ENCODE results near the gene CCDC59.

CCDC59 gene

DNA sequence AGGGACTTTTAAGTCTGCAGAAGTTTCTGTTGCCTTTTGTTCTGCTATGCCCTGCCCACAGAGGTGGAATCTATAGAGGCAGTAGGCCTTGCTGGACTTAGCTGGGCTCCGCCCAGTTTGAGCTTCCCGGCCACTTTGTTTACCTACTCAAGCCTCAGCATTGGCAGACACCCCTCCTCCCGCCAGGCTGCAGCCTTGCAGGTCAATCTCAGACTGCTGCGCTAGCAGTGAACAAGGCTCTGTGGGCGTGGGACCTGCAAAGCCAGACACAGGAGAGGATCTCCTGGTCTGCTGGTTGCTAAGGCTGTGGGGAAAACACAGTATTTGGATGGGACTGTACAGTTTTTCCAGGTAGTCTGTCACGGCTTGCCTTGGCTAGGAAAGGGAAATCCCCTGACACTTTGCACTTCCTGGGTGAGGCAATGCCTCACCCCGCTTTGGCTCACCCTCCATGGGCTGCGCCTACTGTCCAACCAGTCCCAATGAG is 43.7 kb downstream of the CCDC59 start:
- no peaks in the 10 kb centered on the region for H3K4me1 ChIP-seq (ENCODE audit: insufficient read depth, low read length)
- H3K27ac ChIP-seq (ENCODE audit: low read depth, low read length): no peak overlapping the region
- WGBS: 52% methylated on average over 8 of the region's 8 CpGs
- peak overlapping the region; percentile 38 for H3K4me3 ChIP-seq (ENCODE audit: low read length)
- H3K9ac ChIP-seq (ENCODE audit: low read depth, low read length): no peak overlapping the region
- no peaks in the 10 kb centered on the region for H3K36me3 ChIP-seq (ENCODE audit: insufficient read depth, low read length)
- no peaks in the 10 kb centered on the region for H3K9me3 ChIP-seq (ENCODE audit: insufficient read depth, low read depth, low read length)
- H3K27me3 ChIP-seq (ENCODE audit: insufficient read depth, low read length): no peaks in the 10 kb centered on the region

Data from HUES64 (cell line).